ENCODE measurements around the gene ATP6V0E2. TPM values are rescaled to one million over a fixed set of nuclear protein-coding genes. Genes with fewer than 3 reads are reported as not detected.

The ATP6V0E2 gene
- total RNA-seq, 1 donor from 2014 or later: 40.8 TPM

DNA sequence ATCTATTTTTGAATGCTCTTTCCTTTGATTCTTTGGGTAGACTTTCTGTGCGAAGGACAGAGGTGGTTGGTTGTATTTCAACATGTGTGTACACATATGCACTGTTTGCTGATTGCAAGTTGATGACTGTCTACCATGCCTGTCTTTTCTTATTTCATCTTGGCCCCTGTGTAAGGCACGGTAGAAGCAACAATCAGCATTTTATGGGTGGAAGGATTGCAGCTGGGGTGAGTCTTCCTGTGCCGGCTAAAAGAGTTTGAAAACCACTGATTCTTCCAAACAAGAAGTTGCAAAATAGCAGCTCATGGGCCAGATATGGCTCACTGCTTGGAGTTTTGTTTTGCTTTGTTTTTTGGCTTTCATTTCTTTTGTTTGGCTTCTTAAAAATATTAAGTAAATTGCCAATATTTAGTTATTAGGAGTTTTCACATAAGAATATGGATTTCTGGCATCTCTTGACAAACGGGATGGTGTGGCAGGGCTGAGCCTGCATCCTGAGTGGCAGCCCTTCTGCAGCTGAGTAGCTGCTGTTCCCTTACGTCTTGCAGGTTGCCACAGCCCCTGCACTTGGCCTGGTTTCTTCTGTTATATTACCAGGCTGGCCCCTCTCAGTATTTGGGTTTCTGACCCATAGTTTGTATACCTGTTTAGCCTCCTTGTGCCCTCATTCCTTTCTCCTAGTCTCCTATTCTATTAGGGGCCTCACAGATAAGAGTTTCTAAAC is 28.4 kb upstream of the ATP6V0E2 start:
- H3K4me3 ChIP-seq (ENCODE audit: low read depth, low read length): no peak overlapping the region
- TF ChIP-seq, protein P1, sequence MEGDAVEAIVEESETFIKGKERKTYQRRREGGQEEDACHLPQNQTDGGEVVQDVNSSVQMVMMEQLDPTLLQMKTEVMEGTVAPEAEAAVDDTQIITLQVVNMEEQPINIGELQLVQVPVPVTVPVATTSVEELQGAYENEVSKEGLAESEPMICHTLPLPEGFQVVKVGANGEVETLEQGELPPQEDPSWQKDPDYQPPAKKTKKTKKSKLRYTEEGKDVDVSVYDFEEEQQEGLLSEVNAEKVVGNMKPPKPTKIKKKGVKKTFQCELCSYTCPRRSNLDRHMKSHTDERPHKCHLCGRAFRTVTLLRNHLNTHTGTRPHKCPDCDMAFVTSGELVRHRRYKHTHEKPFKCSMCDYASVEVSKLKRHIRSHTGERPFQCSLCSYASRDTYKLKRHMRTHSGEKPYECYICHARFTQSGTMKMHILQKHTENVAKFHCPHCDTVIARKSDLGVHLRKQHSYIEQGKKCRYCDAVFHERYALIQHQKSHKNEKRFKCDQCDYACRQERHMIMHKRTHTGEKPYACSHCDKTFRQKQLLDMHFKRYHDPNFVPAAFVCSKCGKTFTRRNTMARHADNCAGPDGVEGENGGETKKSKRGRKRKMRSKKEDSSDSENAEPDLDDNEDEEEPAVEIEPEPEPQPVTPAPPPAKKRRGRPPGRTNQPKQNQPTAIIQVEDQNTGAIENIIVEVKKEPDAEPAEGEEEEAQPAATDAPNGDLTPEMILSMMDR (IDR thresholded peaks at IDR 0.05; ENCODE audit: insufficient read depth, low read length, poor library complexity, severe bottlenecking): no peak
- no peak for DNase-seq (ENCODE audit: low read depth)
- H3K27me3 ChIP-seq (ENCODE audit: control insufficient read depth, insufficient read depth, low read length): no peaks in the 10 kb centered on the region
- no peaks in the 10 kb centered on the region for H3K36me3 ChIP-seq (ENCODE audit: control insufficient read depth, insufficient read depth, low read length)

DNA sequence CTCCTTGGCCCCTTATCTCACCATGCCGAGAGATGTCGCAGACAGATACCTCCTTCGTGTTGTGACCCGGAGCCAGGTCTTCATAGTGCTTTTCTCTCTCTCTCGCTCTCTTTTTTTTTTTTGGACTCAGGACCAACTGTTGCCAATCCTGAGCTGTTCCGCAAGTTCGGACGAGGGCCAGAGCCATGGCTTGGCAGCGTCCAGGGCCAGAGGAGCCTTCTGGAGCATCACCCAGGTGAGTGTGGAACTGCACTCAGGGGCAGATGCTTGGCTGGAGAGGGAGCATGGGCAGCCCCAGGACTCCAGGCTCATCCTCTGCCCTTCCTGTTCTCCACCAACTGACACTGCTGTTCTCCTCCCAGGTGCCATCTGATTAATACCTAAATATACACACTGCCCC is 27.7 kb upstream of the ATP6V0E2 start:
- TF ChIP-seq, protein P1 (IDR thresholded peaks at IDR 0.05; ENCODE audit: insufficient read depth, low read length, poor library complexity, severe bottlenecking): no peak
- no peak overlapping the region for H3K4me3 ChIP-seq (ENCODE audit: low read depth, low read length)
- no peaks in the 10 kb centered on the region for H3K36me3 ChIP-seq (ENCODE audit: control insufficient read depth, insufficient read depth, low read length)
- DNase-seq (ENCODE audit: low read depth): no peak
- H3K27me3 ChIP-seq (ENCODE audit: control insufficient read depth, insufficient read depth, low read length): no peaks in the 10 kb centered on the region

DNA sequence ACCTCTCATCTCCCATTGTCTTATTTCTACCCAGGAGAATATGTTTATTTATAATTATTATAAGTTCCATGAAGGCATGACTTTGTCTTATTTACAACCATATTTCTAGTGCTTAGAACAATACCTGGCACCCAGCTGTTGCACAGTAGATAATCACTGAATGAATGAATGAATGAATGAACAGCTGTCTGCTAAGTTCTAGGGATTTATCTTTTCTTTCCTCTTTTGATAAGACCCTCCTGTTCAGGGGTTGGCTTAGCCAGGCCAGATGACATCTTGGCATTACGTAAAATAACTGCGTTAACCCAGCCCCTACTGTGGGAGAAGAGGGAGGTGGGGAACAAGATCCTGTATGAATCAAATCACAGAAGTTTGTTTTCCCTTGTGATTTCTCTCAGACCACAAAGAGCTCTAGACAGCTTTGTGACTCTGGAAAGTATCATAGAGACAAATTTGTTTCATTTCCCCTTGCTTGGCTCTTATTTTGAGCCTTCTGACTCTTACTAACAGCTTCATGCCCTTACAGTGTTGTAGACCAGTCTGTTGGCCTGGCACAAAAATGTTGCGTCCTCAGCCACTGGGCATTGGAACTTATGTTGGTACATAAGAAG is 27.2 kb upstream of the ATP6V0E2 start:
- H3K4me3 ChIP-seq (ENCODE audit: low read depth, low read length): no peak overlapping the region
- TF ChIP-seq, protein P1 (IDR thresholded peaks at IDR 0.05; ENCODE audit: insufficient read depth, low read length, poor library complexity, severe bottlenecking): no peak
- no peaks in the 10 kb centered on the region for H3K27me3 ChIP-seq (ENCODE audit: control insufficient read depth, insufficient read depth, low read length)
- no peaks in the 10 kb centered on the region for H3K36me3 ChIP-seq (ENCODE audit: control insufficient read depth, insufficient read depth, low read length)
- DNase-seq (ENCODE audit: low read depth): no peak

DNA sequence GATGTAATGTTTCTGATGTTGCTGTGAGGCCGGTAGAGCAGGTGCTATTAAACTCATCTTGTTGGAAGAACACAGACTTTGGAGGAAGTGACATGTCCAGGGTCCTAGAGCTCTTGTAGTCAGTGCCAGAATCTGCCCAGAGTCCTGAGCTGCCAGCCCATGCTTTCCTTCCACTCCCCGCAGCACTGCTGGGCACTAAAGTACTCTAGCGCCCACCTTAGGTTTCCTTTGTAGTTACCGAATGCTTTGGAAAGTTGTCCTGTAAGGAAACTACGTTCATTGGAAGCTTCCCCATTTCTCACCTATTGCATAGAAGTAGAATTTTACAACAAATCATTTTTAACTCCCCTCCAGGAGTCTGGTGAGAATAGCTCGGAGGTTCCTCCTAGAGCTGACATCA is 24.6 kb upstream of the ATP6V0E2 start:
- TF ChIP-seq, protein P1 (IDR thresholded peaks at IDR 0.05; ENCODE audit: insufficient read depth, low read length, poor library complexity, severe bottlenecking): no peak
- Histone ChIP-seq H3K4me3 (ENCODE audit: low read depth, low read length) (no peak overlapping the region), H3K27me3 (ENCODE audit: control insufficient read depth, insufficient read depth, low read length) (no peaks in the 10 kb centered on the region), H3K36me3 (ENCODE audit: control insufficient read depth, insufficient read depth, low read length) (no peaks in the 10 kb centered on the region)
- DNase-seq (ENCODE audit: low read depth): no peak

DNA sequence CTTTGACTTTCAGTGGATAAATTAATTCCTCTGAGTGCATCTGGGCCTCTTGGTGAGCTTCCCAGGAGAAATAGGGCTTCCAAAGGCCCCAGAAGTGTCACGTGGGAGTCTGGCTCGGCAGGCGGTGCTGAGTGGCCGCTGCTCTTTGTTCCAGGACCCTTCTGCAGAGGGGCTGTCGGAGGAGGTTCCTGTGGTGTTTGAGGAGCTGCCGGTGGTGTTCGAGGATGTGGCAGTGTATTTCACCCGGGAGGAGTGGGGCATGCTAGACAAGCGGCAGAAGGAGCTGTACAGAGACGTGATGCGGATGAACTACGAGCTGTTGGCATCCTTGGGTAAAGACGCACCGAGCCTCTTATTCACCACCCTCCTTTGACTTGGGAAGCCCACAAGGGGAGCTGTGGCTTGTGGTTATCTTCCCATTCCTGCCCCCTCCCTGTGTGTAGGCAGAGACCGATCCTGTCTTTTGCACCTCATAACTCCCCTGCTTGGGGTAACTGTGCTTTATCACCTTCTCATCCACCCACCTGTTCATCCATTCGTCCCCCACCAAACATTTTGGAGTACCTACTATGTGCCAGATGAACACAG is 23.7 kb upstream of the ATP6V0E2 start:
- no peak for DNase-seq (ENCODE audit: low read depth)
- Histone ChIP-seq H3K36me3 (ENCODE audit: control insufficient read depth, insufficient read depth, low read length) (no peaks in the 10 kb centered on the region), H3K27me3 (ENCODE audit: control insufficient read depth, insufficient read depth, low read length) (no peaks in the 10 kb centered on the region), H3K4me3 (ENCODE audit: low read depth, low read length) (no peak overlapping the region)
- TF ChIP-seq, protein P1 (IDR thresholded peaks at IDR 0.05; ENCODE audit: insufficient read depth, low read length, poor library complexity, severe bottlenecking): no peak
